SIG-M5 treated with dmso at 0.1 percent for 504 hours (cell line): ENCODE measurements around the gene TXNL4A.
"Not testable (repeated sequence)": the region's sequence is repeated elsewhere in the genome, so short reads cannot be mapped to it uniquely, and the experiment has no call there.

Source experiments
- DNase-seq: peaks from one replicate; lab custom pipeline; 2025; ENCODE audit not compliant: unreplicated experiment; lab: John Stamatoyannopoulos, UW

TXNL4A gene

DNA sequence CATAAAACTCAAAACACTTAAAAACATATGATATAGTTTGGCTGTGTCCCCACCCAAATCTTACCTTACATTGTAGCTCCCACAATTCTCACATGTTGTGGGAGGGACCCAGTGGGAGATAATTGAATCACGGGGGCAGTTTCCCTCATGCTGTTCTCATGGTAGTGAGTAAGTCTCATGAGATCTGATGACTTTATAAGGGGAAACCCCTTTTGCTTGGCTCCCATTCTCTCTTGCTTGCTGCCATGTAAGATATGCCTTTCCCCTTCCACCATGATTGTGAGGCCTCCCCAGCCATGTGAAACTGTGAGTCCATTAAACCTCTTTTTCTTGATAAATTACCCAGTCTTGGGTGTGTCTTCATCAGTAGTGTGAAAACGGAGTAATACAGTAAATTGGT is 11.3 kb upstream of the TXNL4A start:
- not testable (repeated sequence) for DNase-seq

DNA sequence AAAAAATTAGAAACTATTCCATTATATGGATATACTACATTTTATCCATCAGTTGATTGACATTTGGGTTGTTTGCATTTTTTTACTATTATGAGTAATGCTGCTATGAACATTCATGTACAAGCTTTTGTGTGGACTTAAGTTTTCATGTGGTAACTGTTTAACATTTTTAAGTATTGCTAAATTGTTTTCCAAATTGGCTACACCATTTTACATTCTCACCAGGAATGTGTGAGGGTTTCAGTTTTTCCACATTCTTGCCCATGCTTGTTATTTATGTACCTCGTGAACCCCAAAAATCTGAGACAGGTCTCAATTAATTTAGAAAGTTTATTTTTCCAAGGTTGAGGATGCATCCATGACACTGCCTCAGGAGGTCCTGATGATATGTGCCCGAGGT is 3.1 kb upstream of the TXNL4A start:
- DNase-seq = no peak

DNA sequence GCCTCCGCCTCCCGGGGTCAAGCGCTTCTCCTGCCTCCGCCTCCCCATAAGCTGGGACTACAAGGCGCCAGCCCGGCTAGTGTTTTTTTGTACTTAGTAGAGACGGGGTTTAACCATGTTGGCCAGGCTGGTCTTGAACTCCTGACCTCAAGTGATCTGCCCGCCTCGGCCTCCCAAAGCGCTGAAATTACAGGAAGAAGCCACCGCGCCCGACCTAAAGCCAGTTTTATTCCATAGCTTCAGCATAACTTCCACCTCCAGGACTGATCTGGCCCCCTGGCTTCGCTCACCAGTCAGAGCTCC is 783 bp upstream of the TXNL4A start:
- DNase-seq = no peak

DNA sequence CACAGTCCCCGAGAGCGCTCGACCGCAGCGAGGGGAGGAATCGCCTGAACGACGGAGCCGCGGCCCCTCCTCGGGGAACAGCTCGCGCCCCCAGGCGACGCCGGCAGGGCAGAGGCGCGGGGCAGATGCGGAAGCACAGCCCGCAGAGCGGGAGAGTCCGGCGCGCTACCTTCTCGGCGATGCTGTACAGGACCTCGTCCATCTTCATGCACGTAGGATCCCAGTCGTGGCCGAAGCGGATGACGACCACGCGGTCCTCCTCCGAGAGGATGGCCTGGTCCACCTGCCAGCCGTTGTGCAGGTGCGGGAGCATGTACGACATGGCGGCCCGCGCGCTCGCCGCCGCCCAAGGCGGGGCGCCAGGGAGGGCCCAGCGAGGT is 302 bp downstream of the TXNL4A start:
- peak; percentile 51 for DNase-seq

DNA sequence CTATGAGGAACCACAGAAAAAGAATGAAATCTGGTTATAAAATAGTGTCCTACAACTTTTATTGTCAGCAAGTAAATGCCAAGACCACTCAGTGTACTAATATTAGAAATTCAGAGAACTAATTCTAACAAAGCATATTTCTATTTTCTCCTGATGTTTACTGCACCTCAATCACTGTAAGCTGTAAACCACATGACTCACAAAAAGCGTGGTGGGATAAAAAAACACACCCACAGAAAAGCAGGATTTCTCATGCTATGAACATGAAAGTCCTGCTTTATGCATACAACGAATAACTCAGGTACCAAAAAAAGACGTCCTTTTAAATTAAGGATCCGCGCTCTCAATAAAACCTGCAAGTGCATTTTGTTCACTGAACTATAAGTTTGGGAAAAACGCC is 797 bp downstream of the TXNL4A start:
- DNase-seq = no peak

DNA sequence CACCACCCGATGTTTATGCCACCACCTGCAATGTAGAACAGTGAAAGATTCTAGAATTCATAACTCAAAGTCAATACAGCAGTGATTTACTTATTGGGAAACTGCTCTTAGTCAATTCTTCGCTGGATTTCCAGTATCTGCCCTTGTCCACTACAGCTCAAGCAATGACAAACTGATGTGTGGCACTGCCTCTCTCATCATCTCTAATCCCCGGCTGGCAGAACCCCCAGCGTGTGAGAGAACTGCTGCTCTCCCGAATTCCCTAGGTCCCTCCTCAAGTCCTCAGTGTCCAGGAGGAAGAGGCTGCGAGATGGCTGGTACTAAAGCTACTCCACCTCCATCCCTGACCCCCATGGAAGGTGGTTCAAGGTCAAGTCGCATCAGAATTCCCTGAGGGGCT is 1.6 kb downstream of the TXNL4A start:
- no peak for DNase-seq

DNA sequence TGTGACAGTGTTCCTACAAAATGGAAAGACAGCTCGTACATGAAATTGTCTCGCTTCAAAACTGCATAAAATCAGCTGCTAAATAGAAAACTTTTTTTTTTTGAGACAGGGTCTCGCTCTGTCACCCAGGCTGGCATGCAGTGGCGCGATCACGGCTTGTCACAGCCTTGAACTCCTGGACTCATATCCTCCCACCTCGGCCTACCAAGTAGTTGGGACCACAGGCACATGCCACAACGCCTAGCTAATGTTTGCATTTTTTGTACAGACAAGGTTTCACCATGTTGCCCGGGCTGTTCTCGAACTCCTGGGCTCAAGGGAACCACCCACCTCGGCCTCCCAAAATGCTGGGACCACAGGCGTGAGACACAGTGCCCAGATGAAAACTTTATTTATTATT is 3.2 kb downstream of the TXNL4A start:
- DNase-seq = no peak

DNA sequence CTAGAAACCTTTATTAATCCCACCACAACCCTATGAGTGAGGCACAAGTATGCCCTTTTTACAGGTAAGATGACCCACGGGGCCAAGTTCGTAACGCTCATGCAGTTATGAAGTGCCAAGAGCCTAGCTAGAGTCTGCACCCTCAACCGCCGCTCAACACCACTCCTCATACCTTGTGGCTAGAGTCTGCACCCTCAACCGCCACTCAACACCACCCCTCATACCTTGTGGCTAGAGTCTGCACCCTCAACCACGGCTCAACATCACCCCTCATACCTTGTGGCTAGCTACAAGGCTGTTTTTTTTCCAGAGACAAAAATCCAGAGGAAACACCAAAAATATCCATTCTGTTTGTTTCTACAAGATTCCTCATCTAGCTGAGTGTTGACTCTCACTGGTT is 4.6 kb downstream of the TXNL4A start:
- DNase-seq = no peak

DNA sequence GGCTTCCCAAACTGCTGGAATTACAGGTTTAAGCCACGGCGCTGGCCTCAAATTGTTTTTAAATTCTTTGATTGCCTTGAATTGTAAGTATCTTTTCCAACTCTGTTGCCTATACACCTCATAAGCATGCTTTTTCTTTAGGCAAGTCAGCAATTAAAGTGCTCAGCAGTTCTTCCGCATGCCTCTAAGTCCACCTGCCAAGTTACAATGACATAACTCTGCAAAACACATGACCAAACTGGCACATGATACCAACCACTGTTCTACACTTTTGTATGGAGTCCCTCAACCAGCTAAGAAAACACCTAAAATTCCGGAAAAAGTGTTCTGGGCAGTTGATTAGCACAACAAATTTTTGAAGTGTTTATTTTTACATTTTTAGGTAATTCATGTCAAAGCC is 5.1 kb downstream of the TXNL4A start:
- DNase-seq = no peak

DNA sequence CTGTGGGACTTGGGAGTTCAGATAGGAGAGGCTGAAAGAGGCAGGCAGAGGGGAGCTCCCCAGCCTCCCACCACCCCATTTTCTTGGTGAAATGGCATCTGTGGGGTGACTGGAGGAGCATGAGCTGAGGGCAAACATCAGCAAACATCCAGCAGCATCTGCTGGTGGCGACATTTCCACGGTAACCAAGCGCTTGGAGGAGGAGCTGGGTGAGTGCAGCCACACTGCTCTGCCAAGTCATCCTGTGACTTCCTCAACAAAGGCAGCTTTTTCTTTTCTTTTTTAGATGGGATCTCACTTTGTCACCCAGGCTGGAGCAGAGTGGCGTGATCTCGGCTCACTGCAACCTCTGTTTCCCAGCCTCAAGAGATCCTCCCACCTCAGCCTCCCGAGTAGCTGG is 5.6 kb downstream of the TXNL4A start:
- peak; percentile 69 for DNase-seq

DNA sequence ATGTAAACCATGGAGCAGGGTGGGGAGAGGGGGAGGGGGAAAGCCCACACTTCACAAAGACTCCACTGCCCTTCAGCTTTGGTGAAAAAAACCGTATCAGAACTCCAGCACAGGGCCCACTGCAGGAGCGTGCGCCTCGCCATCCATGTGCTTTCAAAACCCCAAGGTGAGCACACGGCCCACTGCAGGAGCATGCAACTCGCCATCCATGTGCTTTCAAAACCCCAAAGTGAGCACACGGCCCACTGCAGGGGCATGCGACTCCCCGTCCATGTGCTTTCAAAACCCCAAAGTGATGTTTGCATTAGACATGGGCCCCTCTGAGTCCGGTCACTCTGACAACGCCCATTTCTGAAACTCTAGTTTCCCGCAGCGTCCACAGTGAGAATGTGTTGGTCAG is 7.8 kb downstream of the TXNL4A start:
- DNase-seq = no peak

DNA sequence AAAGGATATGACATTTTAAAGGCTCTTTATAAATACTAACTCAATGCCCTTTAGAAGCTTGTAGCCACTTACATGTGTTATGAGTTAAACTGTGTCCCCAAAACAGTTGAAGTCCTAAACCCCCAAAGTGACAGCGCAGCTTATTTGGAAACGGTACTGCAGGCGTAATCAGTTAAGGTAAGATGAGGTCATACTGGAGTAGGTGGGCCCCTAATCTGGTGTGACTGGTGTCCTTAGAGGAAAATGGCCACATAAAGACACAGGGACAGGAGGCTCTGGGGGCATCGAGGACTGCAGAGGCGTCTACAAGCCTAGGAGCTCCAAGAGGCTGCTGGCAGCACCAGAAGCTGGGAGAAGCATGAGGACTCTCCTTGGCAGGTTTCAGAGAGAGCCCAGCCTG is 8.5 kb downstream of the TXNL4A start:
- no peak for DNase-seq

DNA sequence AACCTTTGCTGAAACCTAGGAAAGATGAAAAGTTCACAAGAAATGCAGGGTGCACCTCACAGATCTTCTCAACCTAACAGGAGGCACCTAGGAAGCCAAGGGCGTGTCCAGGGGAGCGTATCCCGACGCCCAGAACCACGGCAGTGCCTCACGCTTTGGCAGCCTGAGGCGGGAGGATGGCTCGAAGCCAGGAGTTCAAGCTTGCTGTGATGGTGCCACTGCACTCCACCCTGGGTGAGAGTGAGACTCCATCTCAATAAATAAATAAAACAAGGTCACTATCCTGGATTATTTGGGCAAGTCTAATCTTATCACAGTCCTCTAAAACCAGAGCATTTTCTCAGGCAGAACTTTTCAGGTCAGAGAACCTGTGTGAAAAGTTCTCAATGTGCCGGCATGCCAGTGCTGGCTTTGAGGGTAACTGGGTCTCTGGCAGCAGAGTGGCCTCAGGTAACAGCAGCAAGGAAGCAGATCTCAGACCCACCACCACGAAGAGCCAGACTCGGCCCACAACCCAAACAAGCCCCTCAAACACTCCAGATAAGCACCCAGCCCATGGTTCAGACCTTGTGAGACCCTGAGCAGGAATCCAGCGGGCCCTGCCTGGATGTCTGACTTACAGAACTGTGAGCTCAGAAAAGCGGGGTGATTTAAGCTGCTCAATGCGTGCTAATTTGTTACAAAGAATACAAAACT is 12.2 kb downstream of the TXNL4A start:
- DNase-seq = no peak

DNA sequence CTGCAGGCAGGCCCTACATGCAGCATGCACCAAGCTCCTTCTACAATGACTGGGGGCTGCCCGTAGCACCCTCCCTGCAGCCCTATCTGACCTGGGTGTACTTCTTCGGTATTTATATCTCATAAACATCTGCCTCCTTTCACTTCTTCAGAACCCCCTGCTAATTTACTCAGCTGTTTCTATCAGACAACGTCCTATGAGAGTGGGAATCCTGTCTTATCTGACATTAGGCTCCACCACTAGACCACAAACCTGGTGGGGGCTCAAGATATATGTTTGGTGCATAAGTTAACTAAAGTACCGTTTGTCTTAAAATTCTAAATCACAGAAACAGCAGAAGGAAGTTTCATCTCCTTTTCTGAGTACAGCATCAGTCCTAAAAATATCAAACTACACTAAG is 13.3 kb downstream of the TXNL4A start:
- no peak for DNase-seq

DNA sequence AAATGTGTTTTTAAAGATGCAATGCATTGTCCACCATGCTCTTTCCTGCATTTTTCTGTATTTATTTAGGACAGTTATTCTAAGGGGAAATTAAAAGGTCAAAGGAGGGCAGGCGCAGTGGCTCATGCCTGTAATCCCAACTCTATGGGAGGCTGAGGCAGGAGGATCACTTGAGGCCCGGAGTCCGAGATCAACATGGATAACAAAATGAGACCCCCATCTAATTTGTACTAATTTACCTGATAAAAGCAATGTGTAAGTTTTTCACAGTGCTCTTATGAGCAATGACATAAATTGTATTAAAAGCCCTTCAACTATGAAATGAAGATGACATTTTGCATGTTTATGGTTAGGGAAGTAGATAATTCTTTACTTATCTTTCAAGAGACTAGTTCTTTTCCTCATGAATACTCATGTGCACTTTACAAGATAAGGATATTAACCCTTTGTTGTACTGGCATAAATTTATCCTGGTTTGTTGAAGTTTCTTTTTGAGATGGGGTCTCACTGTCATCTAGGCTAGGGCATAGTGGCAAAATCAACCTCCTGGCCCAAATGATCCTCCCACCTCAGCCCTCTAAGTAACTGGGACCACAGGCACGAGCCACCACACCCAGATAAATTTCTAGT is 14.2 kb downstream of the TXNL4A start:
- no peak for DNase-seq

DNA sequence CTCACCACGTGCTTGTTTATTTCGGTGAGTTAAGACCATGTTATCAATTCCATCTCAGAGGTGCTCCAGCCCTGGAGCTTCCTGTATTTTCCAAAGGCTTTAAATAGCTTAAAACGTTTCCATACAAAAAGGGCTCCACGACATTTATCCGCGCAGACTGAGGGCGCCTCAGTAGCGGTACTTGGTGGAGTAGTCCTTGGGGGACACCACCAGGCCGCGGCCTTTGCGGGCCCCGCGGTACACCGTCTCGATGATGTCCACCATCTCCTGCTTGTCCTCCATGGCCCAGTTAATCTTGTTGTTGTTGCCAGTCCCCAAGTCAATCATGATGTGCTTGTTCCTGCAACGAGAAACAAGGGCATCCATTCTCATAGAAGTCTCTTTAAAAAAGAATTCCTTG is 14.8 kb downstream of the TXNL4A start:
- DNase-seq = no peak

DNA sequence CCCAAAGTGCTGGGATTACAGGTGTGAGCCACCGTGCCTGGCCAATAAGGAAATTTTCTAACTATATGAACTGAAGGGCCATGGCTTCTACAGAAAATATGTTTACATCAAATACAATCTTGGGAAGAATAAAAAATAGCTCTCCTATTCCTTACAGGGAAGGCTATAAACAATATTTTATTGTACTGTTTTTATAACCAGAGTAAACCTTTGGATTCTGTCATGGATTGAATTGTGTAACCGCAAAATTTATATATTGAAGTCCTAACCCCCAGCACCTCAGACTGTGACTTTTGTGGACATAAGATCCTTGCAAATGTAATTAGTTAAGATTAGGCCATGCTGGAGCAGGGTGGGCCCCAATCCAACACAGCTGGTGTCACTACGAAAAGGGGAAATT is 15.6 kb downstream of the TXNL4A start:
- no peak for DNase-seq

DNA sequence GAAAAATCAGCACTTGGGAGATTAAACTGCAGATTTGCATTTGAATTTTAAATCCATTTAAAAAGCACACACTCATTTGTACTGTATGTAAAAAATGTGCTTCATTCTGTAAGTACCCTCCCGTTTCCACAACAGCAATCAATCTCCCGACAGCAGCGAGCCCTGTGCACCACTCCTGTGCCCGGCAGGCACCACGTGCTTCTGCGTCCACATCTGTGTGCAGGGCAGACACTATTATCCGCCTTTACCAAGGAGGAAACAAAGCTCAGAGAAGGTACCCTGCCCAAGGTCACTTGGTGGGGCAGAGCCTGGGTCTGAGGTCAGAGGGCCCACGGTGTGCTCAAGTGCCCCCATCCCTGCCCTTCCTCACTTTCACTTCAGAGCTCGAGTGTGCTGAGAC is 16.4 kb downstream of the TXNL4A start:
- DNase-seq = no peak

DNA sequence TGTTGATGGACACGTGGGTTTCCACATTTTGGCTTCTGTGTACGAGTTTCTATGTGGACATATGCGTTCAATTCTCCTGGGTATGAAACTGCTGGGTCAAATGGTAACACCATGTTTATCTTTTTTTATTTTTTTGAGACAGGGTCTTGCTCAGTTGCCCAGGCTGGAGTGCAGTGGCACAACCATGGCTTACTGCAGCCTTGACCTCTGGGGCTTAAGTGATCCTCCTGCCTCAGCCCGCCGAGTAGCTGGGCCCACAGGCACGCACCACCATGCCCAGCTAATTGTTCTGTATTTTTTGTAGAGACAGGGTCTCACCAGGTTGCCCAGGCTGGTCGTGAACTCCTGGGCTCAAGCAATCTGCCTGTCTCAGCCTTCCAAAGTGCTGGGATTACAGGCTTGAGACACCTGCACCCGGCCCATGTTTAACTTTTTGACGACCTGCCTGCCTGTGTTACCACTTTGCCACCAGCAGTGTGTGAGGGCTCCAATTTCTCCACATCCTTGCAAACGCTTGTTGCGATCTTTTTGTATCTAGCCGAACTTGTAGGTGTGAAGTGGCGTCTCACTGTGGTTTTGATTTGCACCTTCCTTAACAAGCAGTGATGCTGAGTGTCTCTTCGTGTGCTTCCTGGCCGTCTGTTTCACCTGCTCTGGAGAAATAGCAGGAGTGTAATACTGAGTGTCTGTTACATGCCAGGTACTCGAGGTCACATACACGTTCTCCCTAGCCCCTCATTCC is 17.0 kb downstream of the TXNL4A start:
- DNase-seq = no peak

DNA sequence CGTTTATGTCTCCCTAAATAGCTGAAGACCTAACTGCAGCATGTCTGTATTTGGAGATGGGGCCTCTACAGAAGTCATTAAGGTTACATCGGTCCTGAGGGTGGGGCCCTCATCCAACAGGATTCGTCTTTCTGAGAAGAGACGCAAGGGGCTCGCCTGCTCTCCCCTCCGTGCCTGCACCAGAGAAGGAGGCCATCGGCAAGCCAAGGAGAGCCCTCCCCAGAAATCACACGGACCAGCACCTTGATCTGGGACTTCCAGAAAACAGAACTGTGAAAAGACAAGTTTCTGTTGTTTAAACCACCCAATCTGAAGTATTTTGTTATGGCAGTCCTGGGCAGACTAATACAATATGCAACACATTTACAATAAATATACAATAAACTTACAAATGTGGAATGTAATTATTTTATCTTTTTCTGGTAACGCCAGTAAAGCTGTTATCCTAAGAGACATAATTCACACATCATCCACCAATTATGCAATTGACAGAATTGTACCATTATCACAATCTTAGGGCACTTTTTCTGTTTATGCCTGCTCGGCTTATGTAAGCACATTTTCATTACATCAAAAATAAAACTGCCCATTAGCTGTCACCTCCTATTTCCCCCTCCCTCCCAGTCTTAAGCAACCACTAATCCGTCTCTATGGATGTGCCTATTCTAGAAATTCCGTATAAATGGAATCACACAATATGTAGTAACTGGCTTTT is 17.8 kb downstream of the TXNL4A start:
- DNase-seq = no peak

DNA sequence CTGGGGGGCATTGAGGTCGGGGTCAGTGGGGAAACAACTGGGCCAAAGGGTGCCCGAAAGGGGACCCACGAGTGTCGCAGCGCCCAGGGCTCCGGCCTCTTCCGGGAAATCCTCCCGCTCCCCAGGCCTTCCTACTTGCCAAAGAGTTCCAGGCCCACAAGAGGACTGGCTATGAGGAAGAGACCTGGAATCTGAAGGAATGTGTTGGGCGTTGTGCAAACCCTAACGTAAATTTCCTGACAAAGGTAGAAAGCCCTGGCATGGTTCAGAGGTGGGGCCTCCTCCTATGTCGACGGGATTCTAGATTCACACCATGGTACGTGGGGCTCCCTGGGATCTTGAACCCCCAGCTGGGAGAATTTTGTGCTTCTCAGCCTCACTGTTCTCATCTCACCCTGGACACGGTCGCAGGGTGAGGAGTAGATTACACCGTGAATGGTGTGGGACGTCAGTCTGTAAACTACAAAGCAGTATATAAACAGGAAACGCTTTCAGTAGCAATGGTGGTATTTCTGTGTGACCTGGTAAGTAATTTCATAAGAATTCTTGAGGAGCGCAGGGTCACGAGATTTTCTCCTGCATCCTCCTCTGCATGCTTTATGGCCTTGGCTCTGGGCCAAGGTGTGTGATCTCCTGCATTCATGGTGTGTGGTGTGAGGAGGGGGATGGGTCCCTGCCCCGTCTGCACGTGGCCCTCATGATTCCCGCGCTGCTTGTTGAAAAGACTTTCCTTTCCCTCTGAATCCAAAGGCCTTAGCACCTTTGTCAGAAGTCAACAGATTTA is 23.1 kb downstream of the TXNL4A start:
- DNase-seq = peak; percentile 48
